CD4-positive, CD25-positive, alpha-beta regulatory T cell (primary cell): ENCODE measurements around the gene GMIP. TPM values are rescaled to one million over a fixed set of nuclear protein-coding genes. Genes with fewer than 3 reads are reported as not detected.
"Not testable (repeated sequence)": the region's sequence is repeated elsewhere in the genome, so short reads cannot be mapped to it uniquely, and the experiment has no call there.

ENCODE experiments used
- ATAC-seq, 2 donors: fragments of 150-1000 bp; cut with Tn5 transposase; one replicate each; pipeline ENCODE4 v1.10.0; 2021; ENCODE audit warnings: low read depth in 2 of 2, moderate number of reproducible peaks in 2 of 2, moderate library complexity in 1 of 2
- DNase-seq, 3 donors: peaks; one replicate each; pipeline versions ENCODE4 v3.0.0 to v3.0.0-alpha.2; 2012 to 2022; ENCODE audit warnings: mixed read lengths in 1 of 3
- H3K27ac ChIP-seq: one replicate; pipeline ENCODE4 v1.7.0; 2013; ENCODE audit warnings: mild to moderate bottlenecking, low read length; ENCODE audit not compliant: insufficient read depth, poor library complexity, severe bottlenecking
- H3K27me3 ChIP-seq: one replicate; pipeline ENCODE4 v1.7.0; 2013; ENCODE audit warnings: low read length; ENCODE audit not compliant: control insufficient read depth, insufficient read depth
- H3K36me3 ChIP-seq: one replicate; pipeline ENCODE4 v1.7.0; 2013; ENCODE audit warnings: mild to moderate bottlenecking, low read length, moderate library complexity; ENCODE audit not compliant: control insufficient read depth, insufficient read depth
- H3K4me1 ChIP-seq: 2 replicates; pipeline ENCODE4 v1.7.0; 2013; ENCODE audit warnings: mild to moderate bottlenecking, low read length; ENCODE audit not compliant: insufficient read depth, control insufficient read depth, poor library complexity, severe bottlenecking
- H3K4me3 ChIP-seq: one replicate; pipeline ENCODE4 v1.7.0; 2013; ENCODE audit warnings: low read depth, mild to moderate bottlenecking, low read length, moderate library complexity
- H3K9me3 ChIP-seq, 2 experiments: 1 replicate in 1 of 2; 2 replicates in 1 of 2; pipeline ENCODE4 v1.7.0; 2013; ENCODE audit warnings: low read length in 2 of 2, mild to moderate bottlenecking in 1 of 2, moderate library complexity in 1 of 2; ENCODE audit not compliant: control insufficient read depth in 2 of 2
- H3K27ac Mint-ChIP-seq, 3 donors: one replicate each; pipeline ENCODE4 v1.8.0; 2020 to 2022; ENCODE audit warnings: mild to moderate bottlenecking in 3 of 3, mixed read lengths in 3 of 3, moderate library complexity in 2 of 3
- H3K27me3 Mint-ChIP-seq: one replicate; pipeline ENCODE4 v1.8.0; 2022; ENCODE audit warnings: mild to moderate bottlenecking, mixed read lengths
- H3K36me3 Mint-ChIP-seq: one replicate; pipeline ENCODE4 v1.8.0; 2020; ENCODE audit warnings: mixed read lengths
- H3K4me1 Mint-ChIP-seq, 4 donors: one replicate each; pipeline ENCODE4 v1.8.0; 2020 to 2022; ENCODE audit warnings: mixed read lengths in 4 of 4, mild to moderate bottlenecking in 1 of 4
- H3K4me3 Mint-ChIP-seq, 4 donors: one replicate each; pipeline ENCODE4 v1.8.0; 2020 to 2022; ENCODE audit warnings: mild to moderate bottlenecking in 4 of 4, mixed read lengths in 4 of 4, moderate library complexity in 3 of 4
- H3K9me3 Mint-ChIP-seq, 7 donors: one replicate each; pipeline ENCODE4 v1.8.0; 2020 to 2022; ENCODE audit warnings: mixed read lengths in 7 of 7, mild to moderate bottlenecking in 3 of 7, moderate library complexity in 2 of 7
- polyA plus RNA-seq, 4 donors: library from polyadenylated mRNA; unstranded; fragments of 300-500 nt; fragmentation: Illumina TruSeq; gene quantifications; one replicate each; pipeline ENCODE4 v1.2.3, GENCODE V29; 2021
- total RNA-seq: library from RNA; stranded (reverse); gene quantifications from one replicate; pipeline ENCODE4 v1.2.3, GENCODE V29; 2022

The GMIP gene
- total RNA-seq (155 TPM), polyA plus RNA-seq (10 to 100 TPM; 42.1 to 51.0 (median 45.7) TPM)

GRCh38 chr19:19643158-19644053 is at the start of gene GMIP:
Gene GMIP (minus strand): TSS chr19:19643657. CDS start chr19:19643529, 128 bp downstream.
- Histone ChIP-seq H3K4me3 (peak within 1 kb of the TSS; percentile 91), H3K27me3 (no peaks in the 10 kb centered on the region), H3K36me3 (peaks cover 42% of the 10 kb centered on the region), H3K27ac (peak within 1 kb of the TSS; percentile 89), H3K9me3 (no peaks in the 10 kb centered on the region), H3K4me1 (peaks cover 23% of the 10 kb centered on the region)
- peak within 1 kb of the TSS; percentile 98 to 100 (median 100) for H3K4me3 Mint-ChIP-seq
- peak within 1 kb of the TSS; percentile 94 to 98 (median 97) for H3K27ac Mint-ChIP-seq
- ATAC-seq (peak; percentile 90 to 92), DNase-seq (peak; percentile 83 to 91 (median 91))
- peaks cover 5% of the 10 kb centered on the region for H3K27me3 Mint-ChIP-seq
- peaks cover 0 to 34% (median 15%) of the 10 kb centered on the region in 4 donors for H3K4me1 Mint-ChIP-seq
- no peaks in the 10 kb centered on the region for H3K9me3 Mint-ChIP-seq
- H3K36me3 Mint-ChIP-seq, result peaks cover 14% of the 10 kb centered on the region

- Mint-ChIP-seq H3K27ac (no peak overlapping the region), H3K27me3 (no peaks in the 10 kb centered on the region), H3K9me3 (peaks cover 2 to 32% (median 5%) of the 10 kb centered on the region in 7 donors), H3K36me3 (peaks cover 10% of the 10 kb centered on the region), H3K4me3 (no peak overlapping the region), H3K4me1 (peaks cover 0 to 2% (median 0%) of the 10 kb centered on the region in 4 donors)
- no peak for DNase-seq
- peaks cover 14 to 50% of the 10 kb centered on the region in 2 experiments for H3K9me3 ChIP-seq
- H3K27me3 ChIP-seq, result no peaks in the 10 kb centered on the region
- no peak overlapping the region for H3K4me3 ChIP-seq
- ATAC-seq, result no peak
- no peak overlapping the region for H3K27ac ChIP-seq
- H3K4me1 ChIP-seq, result no peaks in the 10 kb centered on the region
- peaks cover 5% of the 10 kb centered on the region for H3K36me3 ChIP-seq
These were observed 48.2 kb upstream of the GMIP start for GRCh38 chr19:19691683-19692082.

- not testable (repeated sequence) for ATAC-seq, DNase-seq, H3K36me3 ChIP-seq, H3K4me1 Mint-ChIP-seq, H3K4me1 ChIP-seq, H3K4me3 ChIP-seq, H3K27ac ChIP-seq, H3K27me3 ChIP-seq, H3K27ac Mint-ChIP-seq, H3K27me3 Mint-ChIP-seq, H3K4me3 Mint-ChIP-seq
- Mint-ChIP-seq H3K9me3 (peaks cover 2 to 38% (median 9%) of the 10 kb centered on the region in 7 donors), H3K36me3 (peaks cover 17% of the 10 kb centered on the region)
- H3K9me3 ChIP-seq, result peaks cover 24 to 66% of the 10 kb centered on the region in 2 experiments
These were observed 45.6 kb upstream of the GMIP start for GRCh38 chr19:19689023-19689422.

- peaks cover 27 to 71% of the 10 kb centered on the region in 2 experiments for H3K9me3 ChIP-seq
- Mint-ChIP-seq H3K27me3 (no peaks in the 10 kb centered on the region), H3K4me3 (no peak overlapping the region), H3K9me3 (peaks cover 4 to 52% (median 12%) of the 10 kb centered on the region in 7 donors), H3K36me3 (peaks cover 27% of the 10 kb centered on the region), H3K27ac (no peak overlapping the region), H3K4me1 (peaks cover 0 to 5% (median under 1%) of the 10 kb centered on the region in 4 donors)
- no peak for DNase-seq
- no peak overlapping the region for H3K27ac ChIP-seq
- no peaks in the 10 kb centered on the region for H3K27me3 ChIP-seq
- no peak overlapping the region for H3K4me3 ChIP-seq
- peaks cover 13% of the 10 kb centered on the region for H3K36me3 ChIP-seq
- H3K4me1 ChIP-seq, result no peaks in the 10 kb centered on the region
- no peak for ATAC-seq
These were observed 43.6 kb upstream of the GMIP start for GRCh38 chr19:19687090-19687489.

GRCh38 chr19:19686580-19686979 is 43.1 kb upstream of the GMIP start:
- Mint-ChIP-seq H3K36me3 (peaks cover 27% of the 10 kb centered on the region), H3K27ac (no peak overlapping the region), H3K9me3 (peaks cover 4 to 51% (median 12%) of the 10 kb centered on the region in 7 donors), H3K4me1 (peaks cover 0 to 5% (median under 1%) of the 10 kb centered on the region in 4 donors), H3K4me3 (no peak overlapping the region), H3K27me3 (no peaks in the 10 kb centered on the region)
- Histone ChIP-seq H3K4me3 (no peak overlapping the region), H3K4me1 (no peaks in the 10 kb centered on the region), H3K27me3 (no peaks in the 10 kb centered on the region), H3K27ac (no peak overlapping the region), H3K36me3 (peaks cover 14% of the 10 kb centered on the region), H3K9me3 (peaks cover 29 to 73% of the 10 kb centered on the region in 2 experiments)
- ATAC-seq (no peak), DNase-seq (no peak)

- H3K4me3 Mint-ChIP-seq, DNase-seq, H3K27me3 Mint-ChIP-seq, H3K27me3 ChIP-seq, ATAC-seq, H3K27ac ChIP-seq, H3K4me1 ChIP-seq, H3K4me3 ChIP-seq, H3K4me1 Mint-ChIP-seq: not testable (repeated sequence)
- H3K9me3 Mint-ChIP-seq, result peaks cover 4 to 54% (median 16%) of the 10 kb centered on the region in 7 donors
- H3K36me3 Mint-ChIP-seq, result peaks cover 30% of the 10 kb centered on the region
- H3K27ac Mint-ChIP-seq, result peak overlapping the region in 1 of 3 donors; percentile 14
- Histone ChIP-seq H3K9me3 (peaks cover 34 to 73% of the 10 kb centered on the region in 2 experiments), H3K36me3 (peaks cover 18% of the 10 kb centered on the region)
These were observed 42.7 kb upstream of the GMIP start for GRCh38 chr19:19686119-19686518.

- no peak overlapping the region for H3K27ac Mint-ChIP-seq
- peaks cover 74% of the 10 kb centered on the region for H3K36me3 Mint-ChIP-seq
- H3K27me3 Mint-ChIP-seq, result no peaks in the 10 kb centered on the region
- peaks cover 77 to 99% of the 10 kb centered on the region in 2 experiments for H3K9me3 ChIP-seq
- H3K4me1 Mint-ChIP-seq, result peaks cover 0 to 26% (median 6%) of the 10 kb centered on the region in 4 donors
- H3K4me1 ChIP-seq, result no peaks in the 10 kb centered on the region
- peaks cover 5 to 80% (median 42%) of the 10 kb centered on the region in 7 donors for H3K9me3 Mint-ChIP-seq
- H3K4me3 ChIP-seq, result peak overlapping the region; percentile 48
- DNase-seq (no peak), ATAC-seq (no peak)
- peaks cover 75% of the 10 kb centered on the region for H3K36me3 ChIP-seq
- H3K4me3 Mint-ChIP-seq, result peak overlapping the region in 2 of 4 donors; percentile 16 to 44
- H3K27ac ChIP-seq, result no peak overlapping the region
- H3K27me3 ChIP-seq, result no peaks in the 10 kb centered on the region
These were observed 36.0 kb upstream of the GMIP start for GRCh38 chr19:19679176-19680073.
